GM12891 (cell line): ENCODE results near the gene ITPKA.

Experiments
- DNase-seq: peaks from one replicate; pipeline ENCODE4 v3.0.0; 2011; ENCODE audit warnings: low spot score; ENCODE audit not compliant: insufficient read length
- FAIRE-seq: peaks from 2 replicates; lab custom pipeline; 2011; peaks lifted over from hg19 to GRCh38; lab: Jason Lieb, UNC
- PAX5 ChIP-seq: IDR thresholded peaks from 2 replicates; pipeline ENCODE4 v1.6.1; 2011; ENCODE audit warnings: low read length, moderate library complexity, mild to moderate bottlenecking; ENCODE audit not compliant: insufficient read depth, severe bottlenecking
- POLR2A ChIP-seq: IDR thresholded peaks from 2 replicates; pipeline ENCODE4 v1.6.1; 2011; ENCODE audit warnings: low read depth, low read length, control low read depth
- POLR2AphosphoS5 ChIP-seq: IDR thresholded peaks from 2 replicates; pipeline ENCODE4 v1.6.1; 2011; ENCODE audit warnings: low read depth, low read length, control low read depth
- POU2F2 ChIP-seq: IDR thresholded peaks from 2 replicates; pipeline ENCODE4 v1.6.1; 2011; ENCODE audit warnings: low read depth, mild to moderate bottlenecking, control low read depth, low read length, moderate library complexity
- SPI1 ChIP-seq: IDR thresholded peaks from 2 replicates; pipeline ENCODE4 v1.6.1; 2011; ENCODE audit warnings: low read depth, low read length, control low read depth
- TAF1 ChIP-seq: IDR thresholded peaks from 2 replicates; pipeline ENCODE4 v1.6.1; 2011; ENCODE audit warnings: low read depth, low read length, control low read depth

The ITPKA gene

DNA sequence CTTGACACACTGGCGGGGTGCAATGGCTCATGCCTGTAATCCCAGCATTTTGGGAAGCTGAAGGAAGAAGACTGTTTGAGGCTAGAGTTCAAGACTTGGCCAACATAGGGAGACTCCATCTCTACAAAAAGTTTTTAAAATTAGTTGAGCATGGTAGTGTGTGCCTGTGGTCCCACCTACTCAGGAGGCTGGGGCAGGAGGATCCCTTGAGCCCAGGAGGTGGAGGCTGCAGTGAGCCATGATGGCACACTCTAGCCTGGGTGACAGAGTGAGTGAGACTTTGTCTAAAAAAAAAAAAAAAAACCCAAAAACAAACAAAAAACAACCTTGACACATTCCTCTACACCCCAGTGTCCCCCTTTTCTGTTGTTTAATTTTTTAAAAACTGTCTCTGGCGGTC lies 4.0 kb upstream of the ITPKA start:
- no peak for FAIRE-seq
- TF ChIP-seq SPI1 = no peak
- no peak for TF ChIP-seq POU2F2
- TF ChIP-seq POLR2A = no peak
- TF ChIP-seq PAX5 = no peak
- TF ChIP-seq TAF1 = no peak
- TF ChIP-seq POLR2AphosphoS5 = no peak

DNA sequence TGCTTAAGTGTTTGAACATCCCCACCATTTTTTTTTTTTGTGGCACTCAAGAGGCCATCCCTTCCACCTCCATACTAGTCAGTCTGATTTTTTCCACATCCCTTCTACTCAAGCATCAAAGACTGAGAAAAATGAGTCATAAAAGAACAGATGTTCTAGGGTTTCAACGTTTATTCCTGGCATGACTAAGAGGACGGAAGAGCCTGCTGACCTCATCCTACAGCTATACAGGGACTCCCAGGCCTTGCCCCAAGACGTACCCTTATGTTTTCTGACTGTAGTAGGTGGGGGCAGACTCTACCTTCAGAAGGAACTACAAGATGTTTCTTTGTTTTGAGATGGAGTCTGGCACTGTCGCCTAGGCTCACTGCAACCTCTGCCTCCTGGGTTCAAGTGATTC lies 3.3 kb upstream of the ITPKA start:
- DNase-seq (no peak), FAIRE-seq (peak; percentile 51)
- TF ChIP-seq POLR2AphosphoS5 = no peak
- TF ChIP-seq SPI1 = no peak
- no peak for TF ChIP-seq TAF1
- no peak for TF ChIP-seq PAX5
- TF ChIP-seq POU2F2 = no peak
- no peak for TF ChIP-seq POLR2A

More for the DNA sequence above, 4.0 kb upstream of the ITPKA start:
- DNase-seq = no peak

DNA sequence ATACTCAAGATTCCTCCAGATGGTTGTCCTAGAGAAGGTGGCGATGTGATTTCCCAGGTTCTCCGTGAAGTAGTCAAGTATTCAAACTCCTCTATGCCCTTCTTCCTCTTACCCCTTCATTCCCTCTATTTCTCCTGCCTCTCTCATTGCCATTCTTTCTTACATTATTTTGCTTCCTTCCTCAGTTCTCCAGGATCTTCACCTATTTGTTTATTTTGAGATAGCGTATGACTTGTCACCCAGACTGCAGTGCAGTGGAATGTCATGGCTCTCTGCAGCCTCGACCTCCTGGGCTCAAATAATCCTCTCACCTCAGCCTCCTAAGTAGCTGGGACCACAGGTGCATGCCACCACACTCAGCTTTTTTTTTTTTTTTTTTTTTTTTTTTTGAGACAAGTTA lies 1.8 kb upstream of the ITPKA start:
- DNase-seq (no peak), FAIRE-seq (no peak)
- TF ChIP-seq PAX5 = no peak
- TF ChIP-seq POLR2A = no peak
- TF ChIP-seq POU2F2 = no peak
- no peak for TF ChIP-seq TAF1
- TF ChIP-seq SPI1 = no peak

DNA sequence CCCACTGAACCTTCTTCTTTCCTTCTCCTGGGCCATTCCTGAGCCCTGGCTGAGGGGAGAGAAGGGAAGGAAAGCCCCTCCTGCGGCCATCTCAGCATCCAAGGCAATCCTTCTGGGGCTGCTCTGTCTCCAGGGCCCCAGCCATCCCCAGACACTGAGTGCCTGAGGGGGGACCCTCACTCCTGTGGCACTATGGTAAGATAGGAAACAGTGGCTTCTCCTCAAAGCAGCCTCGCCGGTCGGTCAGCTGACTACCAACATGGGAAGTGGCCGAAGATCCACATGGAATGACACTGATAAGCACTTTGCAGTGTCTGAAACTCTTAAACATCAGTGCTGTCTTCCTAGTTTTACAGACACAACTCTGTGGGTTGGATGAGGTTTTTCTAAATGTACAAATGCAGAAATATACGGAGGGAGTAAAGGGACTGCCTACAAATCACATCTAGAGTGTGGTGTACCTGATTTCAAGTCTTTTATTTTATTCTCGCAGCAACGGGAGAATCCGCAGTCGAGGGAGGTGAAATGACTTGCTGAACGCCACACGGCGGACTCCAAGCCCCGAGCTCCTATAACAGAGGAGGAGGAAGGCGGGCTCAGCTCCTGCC lies 973 bp upstream of the ITPKA start:
- FAIRE-seq (no peak), DNase-seq (no peak)
- TF ChIP-seq PAX5 = no peak
- TF ChIP-seq POLR2A = no peak
- no peak for TF ChIP-seq POU2F2
- TF ChIP-seq TAF1 = no peak
- TF ChIP-seq SPI1 = no peak
- no peak for TF ChIP-seq POLR2AphosphoS5

DNA sequence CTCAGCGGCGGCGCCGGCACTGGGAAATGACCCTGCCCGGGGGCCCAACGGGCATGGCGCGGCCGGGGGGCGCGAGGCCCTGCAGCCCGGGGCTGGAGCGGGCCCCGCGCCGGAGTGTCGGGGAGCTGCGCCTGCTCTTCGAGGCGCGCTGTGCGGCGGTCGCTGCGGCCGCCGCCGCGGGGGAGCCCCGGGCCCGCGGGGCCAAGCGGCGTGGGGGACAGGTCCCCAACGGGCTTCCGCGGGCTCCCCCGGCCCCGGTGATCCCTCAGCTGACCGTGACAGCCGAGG lies 172 bp downstream of the ITPKA start:
- DNase-seq = no peak
- TF ChIP-seq SPI1 (no peak), TAF1 (no peak), POU2F2 (no peak), POLR2A (no peak), POLR2AphosphoS5 (no peak), PAX5 (no peak)
- no peak for FAIRE-seq

DNA sequence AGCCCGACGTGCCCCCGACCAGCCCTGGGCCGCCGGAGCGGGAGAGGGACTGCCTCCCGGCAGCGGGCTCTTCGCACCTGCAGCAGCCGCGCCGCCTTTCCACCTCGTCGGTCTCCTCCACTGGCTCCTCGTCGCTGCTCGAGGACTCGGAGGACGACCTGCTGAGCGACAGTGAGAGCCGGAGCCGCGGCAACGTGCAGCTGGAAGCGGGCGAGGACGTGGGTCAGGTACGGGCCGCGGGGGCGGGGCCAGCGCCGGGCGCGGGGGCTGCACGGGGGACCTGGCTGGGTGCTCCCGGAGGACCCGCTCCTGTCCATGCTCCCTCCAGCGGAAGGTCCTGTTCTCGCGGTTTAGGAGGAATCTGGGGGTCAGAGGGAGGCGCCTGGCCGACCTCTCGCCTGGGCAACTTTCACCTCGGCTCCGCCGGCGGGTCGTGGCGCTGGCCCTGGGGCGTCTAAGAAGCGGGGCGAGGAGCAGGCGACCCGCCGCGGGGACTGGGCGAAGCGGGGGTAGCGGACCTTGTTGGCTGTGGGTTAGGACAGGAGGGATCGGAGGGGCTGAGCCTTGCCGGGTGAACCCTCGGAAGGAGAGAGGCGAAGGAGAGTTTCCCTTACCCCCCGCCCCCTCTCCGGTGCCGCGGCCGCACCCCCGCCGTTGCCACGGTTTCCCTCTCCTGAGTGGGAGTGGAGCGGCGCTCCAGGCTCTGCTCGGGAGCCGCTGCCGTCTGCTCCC lies 682 bp downstream of the ITPKA start:
- FAIRE-seq = peak; percentile 65
- TF ChIP-seq PAX5 = no peak
- no peak for TF ChIP-seq POLR2AphosphoS5
- no peak for TF ChIP-seq POLR2A
- TF ChIP-seq TAF1 = no peak
- TF ChIP-seq SPI1 = no peak
- TF ChIP-seq POU2F2 = no peak
- peak; percentile 60 for DNase-seq

DNA sequence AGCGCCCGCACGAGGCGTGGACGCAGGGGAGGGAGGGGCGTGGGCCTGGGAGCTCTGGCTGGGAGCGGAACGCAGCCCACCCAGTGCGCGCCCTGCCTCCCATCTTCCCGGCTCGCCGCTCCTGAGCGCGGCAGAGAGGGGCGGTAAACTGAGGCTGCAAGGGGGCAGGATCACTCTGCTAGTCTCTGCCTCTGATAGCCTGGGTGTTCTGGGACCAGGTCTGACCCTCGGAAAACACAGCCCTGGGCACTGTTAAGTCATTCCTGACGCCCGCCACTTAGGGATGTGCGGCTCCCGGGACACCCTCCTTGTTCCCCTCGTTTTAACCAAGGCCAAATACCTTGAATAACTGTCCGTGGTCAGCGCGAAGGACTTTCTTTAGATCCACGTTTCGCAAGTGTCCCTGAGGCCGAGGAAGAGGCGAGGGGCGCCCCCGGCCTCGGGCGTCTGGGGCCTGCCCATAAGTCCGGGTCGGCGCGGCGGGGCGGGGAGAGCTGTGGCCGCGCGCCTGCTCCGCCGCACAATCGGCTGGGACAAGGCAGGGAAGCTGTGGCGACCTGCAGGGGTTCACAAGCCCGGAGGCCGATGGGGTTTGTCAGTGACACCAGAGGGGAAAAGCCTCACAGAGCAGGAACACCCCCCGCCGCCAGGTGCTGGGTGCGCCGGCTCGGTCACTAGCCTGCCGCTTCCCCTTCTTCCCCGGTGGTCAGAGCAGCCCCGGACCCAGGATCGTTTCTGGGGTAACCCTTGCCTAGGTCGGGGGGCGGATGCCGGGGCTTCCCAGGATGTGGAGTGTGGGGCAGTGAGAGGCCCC lies 1.5 kb downstream of the ITPKA start:
- FAIRE-seq (peak; percentile 23), DNase-seq (no peak)
- TF ChIP-seq POLR2A (no peak), SPI1 (no peak), PAX5 (no peak), TAF1 (no peak), POU2F2 (no peak), POLR2AphosphoS5 (no peak)

DNA sequence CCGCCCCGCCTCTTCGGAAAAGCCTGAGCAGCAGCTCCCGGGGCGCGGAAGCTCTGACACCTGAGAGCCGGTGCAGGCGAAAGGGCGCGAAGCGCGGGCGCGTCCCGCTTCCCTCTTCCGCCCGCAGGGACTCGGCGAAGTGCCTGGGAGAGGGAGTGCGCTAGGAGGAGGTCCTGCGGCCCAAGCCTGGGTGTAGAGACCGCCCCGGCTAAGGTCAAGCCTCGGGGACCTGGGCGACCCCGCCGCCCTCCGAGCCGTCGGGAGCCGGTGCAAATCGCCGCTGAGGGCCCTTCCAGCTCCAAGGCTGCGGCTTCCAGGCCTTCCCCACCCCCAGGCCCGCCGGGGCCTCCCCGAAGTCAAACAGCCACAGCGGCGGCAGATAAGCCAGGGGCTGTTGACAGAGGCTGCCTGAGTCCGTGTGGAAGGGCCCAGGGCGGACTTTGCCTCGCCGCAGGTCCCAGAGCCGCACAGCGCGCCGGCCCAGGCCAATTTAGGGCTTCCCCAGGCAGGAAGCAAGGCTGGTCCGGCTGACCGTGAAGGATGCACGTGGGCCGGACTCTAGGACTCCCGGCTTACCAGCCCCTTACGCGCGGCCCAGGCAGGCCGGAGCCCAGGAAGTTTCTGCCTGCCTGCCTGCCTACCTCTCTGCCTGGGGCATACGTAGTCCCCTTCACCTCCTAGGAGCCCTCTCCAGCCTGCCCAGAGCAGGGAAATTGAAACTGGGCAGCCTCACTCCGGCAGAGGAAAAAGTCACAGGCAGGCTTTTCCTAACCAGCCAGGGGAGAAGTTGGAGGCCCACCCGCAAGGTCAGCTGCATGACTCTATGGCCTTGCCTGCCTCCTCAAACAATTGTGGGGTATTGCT lies 2.3 kb downstream of the ITPKA start:
- DNase-seq (no peak), FAIRE-seq (no peak)
- TF ChIP-seq TAF1 = no peak
- no peak for TF ChIP-seq PAX5
- no peak for TF ChIP-seq POLR2A
- no peak for TF ChIP-seq POLR2AphosphoS5

DNA sequence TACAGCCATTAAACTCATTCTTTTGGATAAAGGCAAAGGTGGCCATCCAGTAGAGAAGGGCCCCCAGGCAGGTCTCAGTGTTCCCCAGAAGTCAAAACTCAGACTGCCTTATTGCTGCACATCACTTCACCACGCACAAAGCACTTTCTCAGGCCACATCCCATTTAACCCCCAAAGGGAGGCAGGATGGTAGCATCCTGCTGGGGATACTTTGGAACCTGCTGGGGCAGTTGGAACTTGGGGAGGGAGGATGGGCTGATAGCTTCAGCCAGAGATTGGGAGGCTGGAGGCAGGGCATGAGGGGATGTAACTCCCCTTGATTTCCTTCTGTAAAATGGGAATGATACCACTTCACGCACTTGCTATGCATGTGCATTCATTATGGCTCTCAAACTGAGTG lies 5.0 kb downstream of the ITPKA start:
- DNase-seq (no peak), FAIRE-seq (no peak)
- TF ChIP-seq POU2F2 (no peak), SPI1 (no peak), TAF1 (no peak), PAX5 (no peak), POLR2A (no peak), POLR2AphosphoS5 (no peak)
